Measurements from ENCODE around the gene PTPRU. TPM values are rescaled to one million over a fixed set of nuclear protein-coding genes. Genes with fewer than 3 reads are reported as not detected.

The PTPRU gene
- polyA plus RNA-seq, 2 of the 4 experiments (the other 2 are of a cell fraction) = 5.7 to 6.1 TPM

DNA sequence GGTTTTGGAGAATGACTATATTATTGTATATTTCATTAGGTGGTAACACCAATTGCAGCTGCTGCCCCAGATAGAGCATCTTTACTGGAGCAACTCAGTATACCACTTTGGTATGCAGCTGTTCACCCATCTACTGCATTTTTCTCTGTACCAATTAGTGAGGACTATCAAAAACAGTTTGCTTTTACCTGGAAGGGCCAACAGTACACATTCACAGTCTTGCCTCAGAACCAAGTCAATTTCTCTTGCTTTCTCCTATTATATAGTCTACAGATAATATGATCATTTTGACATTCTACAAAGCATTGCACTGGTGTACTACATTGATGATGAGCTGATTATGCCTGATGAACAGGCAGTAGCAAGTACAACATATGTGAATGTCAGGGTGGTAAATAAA lies 99.3 kb downstream of the PTPRU start:
- FAIRE-seq = no peak
- TF ChIP-seq HEYL (CRISPR knock-in tag; IDR thresholded peaks at IDR 0.05) (no peak), PHF8 (IDR thresholded peaks at IDR 0.05; ENCODE audit: borderline replicate concordance, low read depth) (no peak), RCOR1 (IDR thresholded peaks at IDR 0.05; ENCODE audit: low read depth, low read length) (no peak), FOSB (CRISPR knock-in tag; IDR thresholded peaks at IDR 0.05) (no peak), SREBF2 (IDR thresholded peaks at IDR 0.05) (no peak), HOXB13 (CRISPR knock-in tag; IDR thresholded peaks at IDR 0.05; ENCODE audit: low read depth) (no peak), EHMT2 (IDR thresholded peaks at IDR 0.05; ENCODE audit: low read depth) (no peak), POLR2AphosphoS2 (conservative IDR thresholded peaks at IDR 0.05; ENCODE audit: low read length) (no peak), TP53 (CRISPR knock-in tag; IDR thresholded peaks at IDR 0.05) (no peak), RFX5 (IDR thresholded peaks at IDR 0.05) (no peak), MAFK (IDR thresholded peaks at IDR 0.05; ENCODE audit: partially characterized antibody) (no peak), EHF (CRISPR knock-in tag; IDR thresholded peaks at IDR 0.05) (no peak), KDM1A (IDR thresholded peaks at IDR 0.05; ENCODE audit: low read depth) (no peak)
- TF ChIP-seq, protein P1, sequence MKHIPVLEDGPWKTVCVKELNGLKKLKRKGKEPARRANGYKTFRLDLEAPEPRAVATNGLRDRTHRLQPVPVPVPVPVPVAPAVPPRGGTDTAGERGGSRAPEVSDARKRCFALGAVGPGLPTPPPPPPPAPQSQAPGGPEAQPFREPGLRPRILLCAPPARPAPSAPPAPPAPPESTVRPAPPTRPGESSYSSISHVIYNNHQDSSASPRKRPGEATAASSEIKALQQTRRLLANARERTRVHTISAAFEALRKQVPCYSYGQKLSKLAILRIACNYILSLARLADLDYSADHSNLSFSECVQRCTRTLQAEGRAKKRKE (CRISPR knock-in tag; IDR thresholded peaks at IDR 0.05; ENCODE audit: low read depth) = no peak
- TF ChIP-seq, protein P2, sequence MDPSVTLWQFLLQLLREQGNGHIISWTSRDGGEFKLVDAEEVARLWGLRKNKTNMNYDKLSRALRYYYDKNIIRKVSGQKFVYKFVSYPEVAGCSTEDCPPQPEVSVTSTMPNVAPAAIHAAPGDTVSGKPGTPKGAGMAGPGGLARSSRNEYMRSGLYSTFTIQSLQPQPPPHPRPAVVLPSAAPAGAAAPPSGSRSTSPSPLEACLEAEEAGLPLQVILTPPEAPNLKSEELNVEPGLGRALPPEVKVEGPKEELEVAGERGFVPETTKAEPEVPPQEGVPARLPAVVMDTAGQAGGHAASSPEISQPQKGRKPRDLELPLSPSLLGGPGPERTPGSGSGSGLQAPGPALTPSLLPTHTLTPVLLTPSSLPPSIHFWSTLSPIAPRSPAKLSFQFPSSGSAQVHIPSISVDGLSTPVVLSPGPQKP (IDR thresholded peaks at IDR 0.05; ENCODE audit: low read depth, low read length) = no peak
- Histone ChIP-seq H3K4me2 (no peak overlapping the region), H3K4me1 (no peaks in the 10 kb centered on the region), H3K4me3 (no peak overlapping the region), H3K27ac (no peak overlapping the region), H3K9me3 (no peaks in the 10 kb centered on the region)
- DNase-seq (ENCODE audit: low read depth in 1 of 2, low spot score in 1 of 2) = no peak
- ChIA-PET POLR2A (no interaction called here), CTCF (no interaction called here)
- ATAC-seq = no peak

DNA sequence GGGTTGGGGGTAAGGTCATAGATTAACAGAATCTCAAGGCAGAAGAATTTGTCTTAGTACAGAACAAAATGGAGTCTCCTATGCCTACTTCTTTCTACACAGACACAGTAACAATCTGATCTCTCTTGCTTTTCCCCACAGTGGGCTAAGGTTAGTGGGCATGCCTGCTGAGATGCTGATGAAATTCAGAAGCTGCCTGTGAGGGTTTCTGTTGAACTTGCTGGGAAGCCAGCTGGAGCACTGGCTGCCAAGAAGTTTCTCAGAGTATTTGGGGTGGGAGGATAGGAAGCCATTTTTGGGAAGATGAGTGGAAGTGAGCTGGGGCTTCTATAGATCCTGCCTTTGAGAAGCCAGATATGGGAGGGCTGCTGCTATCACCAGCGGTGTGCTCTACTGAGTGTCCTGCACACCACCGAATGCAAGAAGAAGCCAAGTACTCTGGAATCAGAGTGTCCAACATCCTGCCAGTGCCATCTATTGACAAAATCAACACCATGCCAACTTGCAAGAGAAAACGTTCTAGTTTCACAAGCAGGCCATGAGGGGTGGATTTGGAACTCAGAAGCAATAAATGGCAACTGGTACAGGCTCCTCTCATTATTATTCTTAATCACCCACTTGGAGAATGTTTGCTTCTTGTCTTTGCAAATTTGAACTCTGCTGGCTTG lies 102.7 kb downstream of the PTPRU start:
- ATAC-seq (no peak), FAIRE-seq (no peak), DNase-seq (ENCODE audit: low read depth in 1 of 2, low spot score in 1 of 2) (peak in 1 of 2 experiments; percentile 7)
- H3K4me3 ChIP-seq = no peak overlapping the region
- no peak overlapping the region for H3K27ac ChIP-seq
- H3K9me3 ChIP-seq = no peaks in the 10 kb centered on the region
- WGBS (ENCODE audit: missing lambda C conversion rate) = 80% methylated on average over 1 of the region's 3 CpGs
- no peaks in the 10 kb centered on the region for H3K4me1 ChIP-seq
- CTCF ChIA-PET = no interaction called here
- no peak overlapping the region for H3K4me2 ChIP-seq
- POLR2A ChIA-PET = no interaction called here
- TF ChIP-seq KDM1A (IDR thresholded peaks at IDR 0.05; ENCODE audit: low read depth) = no peak
- no peak for TF ChIP-seq HOXB5 (CRISPR knock-in tag; IDR thresholded peaks at IDR 0.05)
- TF ChIP-seq, protein P1 (CRISPR knock-in tag; IDR thresholded peaks at IDR 0.05; ENCODE audit: low read depth) = no peak
- peak in 1 of 2 experiments; percentile 21; a peak in 1 of 5 replicates for TF ChIP-seq RAD21 (conservative IDR thresholded peaks at IDR 0.05 in 1 of 2, IDR thresholded peaks at IDR 0.05 in 1 of 2)

DNA sequence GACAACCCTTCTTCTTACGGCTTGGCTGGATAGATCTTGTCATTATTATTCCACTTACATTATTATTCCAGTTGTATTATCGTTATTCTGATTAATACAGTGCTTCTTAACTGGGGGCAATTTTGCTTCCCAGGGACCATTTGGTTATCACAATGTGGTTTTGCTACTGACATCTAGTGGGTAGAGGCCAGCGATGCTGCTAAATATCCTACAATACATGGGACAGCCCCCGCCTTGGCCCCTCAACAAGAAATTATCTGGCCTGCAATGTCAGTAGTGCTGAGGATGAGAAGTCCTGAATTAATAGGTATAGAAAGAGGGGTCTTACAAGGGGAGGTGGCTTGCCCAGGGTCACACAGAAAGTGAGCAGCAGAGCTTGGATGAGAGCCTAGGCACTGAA lies 105.6 kb downstream of the PTPRU start:
- no peaks in the 10 kb centered on the region for H3K4me1 ChIP-seq
- POLR2A ChIA-PET = no interaction called here
- no peaks in the 10 kb centered on the region for H3K9me3 ChIP-seq
- peak in 1 of 2 experiments; percentile 51; a peak in 1 of 6 replicates for ATAC-seq
- no peak overlapping the region for H3K4me2 ChIP-seq
- no peak for DNase-seq (ENCODE audit: low read depth in 1 of 2, low spot score in 1 of 2)
- CTCF ChIA-PET = interaction anchor here (1.2 to 2.4 kb wide), 5 partner anchors 10 to 1366 kb away, joined by 3 to 7 read pairs (median 6); no protein-coding TSS in a partner anchor
- FAIRE-seq = no peak
- H3K4me3 ChIP-seq = no peak overlapping the region
- TF ChIP-seq RAD21 (conservative IDR thresholded peaks at IDR 0.05 in 1 of 2, IDR thresholded peaks at IDR 0.05 in 1 of 2) (peak in 1 of 2 experiments; percentile 24; a peak in 1 of 5 replicates), SMC3 (IDR thresholded peaks at IDR 0.05) (peak; percentile 19; the same call in 1 of the 3 replicates), JUN (IDR thresholded peaks at IDR 0.05) (no peak)
- TF ChIP-seq, protein P3, sequence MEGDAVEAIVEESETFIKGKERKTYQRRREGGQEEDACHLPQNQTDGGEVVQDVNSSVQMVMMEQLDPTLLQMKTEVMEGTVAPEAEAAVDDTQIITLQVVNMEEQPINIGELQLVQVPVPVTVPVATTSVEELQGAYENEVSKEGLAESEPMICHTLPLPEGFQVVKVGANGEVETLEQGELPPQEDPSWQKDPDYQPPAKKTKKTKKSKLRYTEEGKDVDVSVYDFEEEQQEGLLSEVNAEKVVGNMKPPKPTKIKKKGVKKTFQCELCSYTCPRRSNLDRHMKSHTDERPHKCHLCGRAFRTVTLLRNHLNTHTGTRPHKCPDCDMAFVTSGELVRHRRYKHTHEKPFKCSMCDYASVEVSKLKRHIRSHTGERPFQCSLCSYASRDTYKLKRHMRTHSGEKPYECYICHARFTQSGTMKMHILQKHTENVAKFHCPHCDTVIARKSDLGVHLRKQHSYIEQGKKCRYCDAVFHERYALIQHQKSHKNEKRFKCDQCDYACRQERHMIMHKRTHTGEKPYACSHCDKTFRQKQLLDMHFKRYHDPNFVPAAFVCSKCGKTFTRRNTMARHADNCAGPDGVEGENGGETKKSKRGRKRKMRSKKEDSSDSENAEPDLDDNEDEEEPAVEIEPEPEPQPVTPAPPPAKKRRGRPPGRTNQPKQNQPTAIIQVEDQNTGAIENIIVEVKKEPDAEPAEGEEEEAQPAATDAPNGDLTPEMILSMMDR (IDR thresholded peaks at IDR 0.05) = peak; percentile 31; the same call in 2 of the 3 replicates
- WGBS (ENCODE audit: missing lambda C conversion rate) = 30% methylated on average over 4 of the region's 4 CpGs
- H3K27ac ChIP-seq = no peak overlapping the region
